Kidney tubule cell (primary cell): Measurements from ENCODE around the gene IFFO2.

Experiments
- DNase-seq: peaks from one replicate; pipeline ENCODE4 v3.0.0-alpha.2; 2018; ENCODE audit warnings: low spot score

Gene IFFO2

GRCh38 chr1:18919197-18919905 is 37.1 kb downstream of the IFFO2 start:
- no peak for DNase-seq

- no peak for DNase-seq
These were observed 38.1 kb downstream of the IFFO2 start for GRCh38 chr1:18918417-18918816.

GRCh38 chr1:18917071-18917799 is 39.2 kb downstream of the IFFO2 start:
- no peak for DNase-seq

DNA sequence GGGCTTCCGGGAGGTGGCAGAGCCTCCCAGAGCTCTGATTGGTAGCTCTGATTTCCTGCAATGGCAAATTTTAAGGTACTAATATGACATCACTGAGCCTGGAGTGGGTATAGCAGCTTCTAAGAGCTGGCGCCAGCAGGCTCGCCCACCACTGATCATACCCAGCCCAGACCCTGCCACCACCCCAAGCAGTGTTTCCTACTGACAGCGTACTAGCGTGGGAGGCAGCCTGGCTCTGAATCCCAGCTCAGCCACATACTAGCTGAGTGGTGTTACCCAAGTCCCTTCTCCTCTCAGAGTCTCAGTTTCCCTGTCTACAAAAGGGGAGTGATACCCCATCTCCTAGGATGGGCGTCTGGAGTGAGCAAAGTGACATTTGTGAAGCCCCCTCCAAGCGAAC is 41.1 kb downstream of the IFFO2 start:
- DNase-seq: no peak

- DNase-seq: peak; percentile 92
These were observed 43.2 kb downstream of the IFFO2 start for GRCh38 chr1:18913065-18913835.

GRCh38 chr1:18912550-18912949 is 43.9 kb downstream of the IFFO2 start:
- no peak for DNase-seq

GRCh38 chr1:18908911-18909771 is 47.3 kb downstream of the IFFO2 start:
- DNase-seq: peak; percentile 36

DNA sequence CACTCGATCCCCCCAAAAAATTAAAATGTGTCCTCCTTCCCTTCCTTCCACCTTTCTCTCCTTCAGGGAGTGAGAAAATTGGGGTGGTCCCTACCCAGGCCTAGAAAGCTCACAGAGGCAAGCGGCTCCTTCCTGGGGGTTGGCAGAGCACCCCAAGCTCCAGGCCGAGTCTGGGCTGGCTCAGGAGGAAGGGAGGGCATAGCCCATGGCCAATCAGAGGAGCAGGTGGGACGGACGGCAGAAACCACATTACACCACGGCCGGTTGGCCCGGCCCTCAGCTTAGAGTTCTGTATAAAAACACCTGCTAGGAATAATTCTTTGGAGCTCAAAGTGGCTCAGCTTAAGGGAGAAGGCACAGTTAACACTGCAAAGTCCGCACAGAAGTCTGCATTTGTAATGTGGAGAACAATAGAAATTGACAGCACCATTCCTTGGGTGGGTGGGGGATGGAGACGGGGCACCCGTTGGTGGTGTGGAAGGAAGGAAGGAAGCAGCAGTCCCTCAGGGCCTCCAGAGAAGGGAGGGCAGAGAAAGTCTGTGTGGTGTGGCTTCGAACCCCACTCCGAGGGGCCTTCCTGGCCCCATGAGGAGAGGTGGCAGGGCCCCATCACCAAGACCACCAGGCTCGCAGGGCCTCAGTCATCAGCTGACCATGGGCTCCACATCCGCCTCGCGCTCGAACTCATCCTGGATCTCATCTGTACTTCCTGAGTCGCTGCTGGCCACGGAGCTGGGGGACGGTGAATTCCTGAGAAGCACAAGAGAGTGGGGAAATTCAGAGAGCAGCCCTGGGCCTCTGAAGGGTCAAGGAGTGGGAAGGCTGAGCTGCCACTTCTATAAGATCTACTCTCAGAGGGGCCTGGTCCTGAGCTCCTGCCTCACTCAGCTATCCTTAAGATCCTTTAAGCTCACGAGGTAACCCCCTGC is 48.3 kb downstream of the IFFO2 start:
- no peak for DNase-seq

DNA sequence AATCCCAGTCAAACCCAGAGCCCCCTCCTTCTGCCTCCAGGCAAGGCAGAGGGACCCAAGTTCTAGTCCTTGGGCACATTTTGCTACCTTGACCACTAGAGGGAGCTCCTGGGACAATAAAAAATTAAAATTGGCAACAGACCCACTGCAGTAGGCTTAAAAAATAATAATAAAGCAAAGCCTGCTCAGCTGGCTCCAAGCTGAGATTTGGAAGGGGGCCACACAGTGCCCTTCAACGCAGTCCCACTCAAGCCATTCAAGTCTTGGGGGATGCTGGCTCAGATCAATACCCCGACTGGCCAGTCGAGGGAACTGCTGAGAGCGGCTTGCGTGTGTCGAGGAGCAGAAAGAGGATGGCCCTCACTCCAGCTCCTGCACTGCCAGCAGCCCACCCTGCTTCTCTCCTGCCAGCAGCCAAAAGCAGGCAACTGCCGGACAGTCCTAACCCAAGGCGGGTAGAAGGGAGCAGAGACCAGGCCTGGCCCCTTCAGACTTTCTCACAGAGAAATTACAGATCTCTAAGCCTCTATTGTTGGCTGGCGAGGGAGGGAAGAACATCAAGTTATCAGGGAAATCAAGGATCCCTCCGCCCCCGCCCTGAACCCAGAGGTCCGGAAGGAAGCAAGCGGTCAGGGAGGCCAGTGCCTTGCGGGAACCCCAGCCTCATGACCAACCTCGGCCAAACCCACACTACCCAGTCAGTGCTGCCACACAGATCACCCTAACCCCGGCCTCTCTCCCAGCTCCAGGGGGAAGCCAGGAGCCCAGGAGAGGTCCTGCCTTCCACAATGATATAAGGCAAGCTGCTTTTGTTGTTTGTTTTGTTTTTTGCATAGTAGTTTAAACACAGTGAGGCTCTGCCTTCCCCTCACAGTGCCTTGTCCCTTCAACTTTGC is 49.2 kb downstream of the IFFO2 start:
- DNase-seq: peak; percentile 70

DNA sequence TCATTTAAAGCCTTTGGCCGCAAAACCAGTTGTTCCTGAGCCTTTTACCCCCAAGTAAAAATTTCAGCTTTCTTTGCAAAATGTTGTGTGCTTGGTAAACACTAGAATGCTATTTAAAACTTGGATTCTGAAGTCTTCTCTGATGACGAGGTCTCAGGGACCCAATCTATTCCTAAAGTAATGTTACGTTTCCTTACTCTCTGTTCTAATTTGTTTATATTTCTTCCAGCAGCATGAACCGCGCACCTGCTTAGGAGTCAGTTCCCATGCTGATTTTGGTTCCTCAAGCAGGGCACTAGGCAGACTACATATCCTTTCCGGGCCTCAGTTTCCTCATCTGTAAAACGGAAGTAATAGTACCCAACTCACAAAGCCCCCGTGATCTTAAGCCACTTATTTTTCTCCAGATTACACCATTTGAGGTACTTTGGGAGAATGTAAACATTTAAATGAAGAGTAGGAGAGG is 53.2 kb downstream of the IFFO2 start:
- no peak for DNase-seq

DNA sequence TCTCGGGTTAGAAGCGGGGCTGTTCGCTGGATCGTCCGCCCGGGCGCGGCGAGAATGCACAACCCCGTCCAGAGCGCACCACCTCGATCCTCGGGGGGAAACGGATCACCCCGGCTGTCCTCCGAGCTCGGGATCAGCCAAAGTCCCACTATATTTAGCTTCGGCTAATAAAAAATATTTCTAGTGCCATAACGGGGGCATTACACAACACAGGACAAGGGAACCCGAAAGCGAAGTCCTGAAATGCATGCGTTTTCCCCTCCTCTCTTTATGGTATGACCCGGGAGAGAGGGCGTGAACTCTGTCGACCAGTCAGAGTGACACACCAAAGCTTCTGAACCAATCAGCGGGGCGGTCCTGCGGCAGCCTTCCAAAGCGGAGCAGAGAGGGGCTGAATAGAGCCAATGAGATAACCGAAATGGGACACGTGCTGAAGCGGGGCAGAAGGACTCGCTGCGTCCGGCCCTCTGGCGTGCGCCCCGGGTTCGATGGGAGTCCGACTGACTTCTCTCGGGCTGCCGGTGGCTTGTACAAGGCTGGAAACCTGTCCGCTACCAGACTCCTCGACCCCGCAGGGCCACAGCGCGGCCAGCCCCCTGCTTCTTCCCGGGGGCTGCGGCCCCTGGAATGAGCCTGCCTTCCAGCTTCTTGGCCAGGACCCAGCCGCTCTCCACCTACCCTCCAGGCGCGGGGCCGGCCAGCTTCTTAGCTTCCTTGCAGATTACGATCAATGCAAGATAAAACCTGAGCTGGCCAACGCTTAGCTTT is 53.8 kb downstream of the IFFO2 start, which contains the start of gene ALDH4A1:
Gene ALDH4A1 (minus strand): TSS at position 33 of the 768 bp plus-strand sequence. CDS start 32 bp downstream, at position 1.
- DNase-seq: peak; percentile 98

DNA sequence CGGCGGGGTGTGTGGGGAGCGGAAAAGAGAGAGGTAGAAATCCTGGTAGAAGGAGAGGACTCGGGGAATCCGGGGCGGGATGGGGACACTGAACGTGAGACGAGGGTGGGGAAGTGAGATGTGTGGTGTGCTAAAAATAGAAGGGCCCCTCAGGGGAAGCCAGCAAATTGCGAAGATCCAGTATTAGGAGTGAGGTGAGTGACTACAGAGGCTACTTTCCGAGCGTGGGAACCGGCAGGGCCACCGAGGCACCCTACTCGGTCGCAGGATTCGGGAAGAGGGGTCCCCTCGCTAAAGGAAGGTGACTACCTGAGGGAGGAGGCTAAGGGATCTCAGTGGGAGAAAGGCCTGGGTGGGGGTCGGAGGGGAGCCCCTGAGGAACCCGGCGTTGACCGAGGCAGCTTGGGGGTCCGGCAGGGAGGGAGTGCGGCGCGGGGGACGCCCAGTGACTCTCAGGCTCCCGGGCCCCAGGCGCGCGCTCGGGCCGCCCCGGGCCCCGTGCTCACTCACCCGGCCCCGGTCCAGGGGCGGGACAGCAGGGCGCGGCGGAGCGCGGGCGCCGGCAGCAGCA is 54.4 kb downstream of the IFFO2 start:
- peak; percentile 28 for DNase-seq

DNA sequence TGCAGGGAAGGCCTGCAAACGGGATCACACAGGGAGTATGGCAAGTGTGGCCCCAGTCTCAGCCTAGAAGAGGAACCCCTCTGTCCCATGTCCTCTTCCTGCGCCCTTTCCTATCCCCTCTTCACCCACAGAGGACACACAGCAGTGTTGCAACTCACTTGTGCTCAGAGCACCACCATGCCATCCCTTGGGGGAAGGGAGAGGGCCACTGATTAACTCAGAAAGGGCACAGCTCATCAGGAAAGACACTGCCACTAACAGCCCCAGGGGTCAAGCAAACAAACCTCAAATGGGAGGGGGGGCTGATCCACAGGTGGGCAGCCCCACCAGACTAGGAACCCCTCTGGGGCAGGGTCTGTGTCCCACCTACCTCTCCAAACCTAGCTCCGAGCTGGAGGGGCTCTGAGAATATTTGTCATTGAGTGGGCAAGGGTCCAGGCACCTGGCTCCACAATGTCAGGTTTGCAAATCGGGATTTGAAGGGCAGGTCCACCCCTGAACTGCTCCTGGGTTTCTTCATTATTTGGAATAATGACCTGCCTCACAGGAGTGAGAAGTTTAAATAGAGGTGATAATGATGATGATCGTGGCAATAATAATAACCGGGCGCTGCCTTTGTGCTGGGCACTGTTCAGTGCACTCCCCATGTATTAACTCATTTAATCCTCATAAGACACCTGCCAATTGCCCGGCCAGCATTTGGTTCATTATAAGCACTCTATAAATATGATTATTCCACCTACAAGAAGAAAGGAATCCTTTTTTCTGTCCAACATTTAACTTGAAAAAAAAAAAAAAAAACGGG is 55.1 kb downstream of the IFFO2 start:
- peak; percentile 47 for DNase-seq

GRCh38 chr1:18900303-18900841 is 56.1 kb downstream of the IFFO2 start:
- no peak for DNase-seq

- DNase-seq: no peak
These were observed 57.0 kb downstream of the IFFO2 start for GRCh38 chr1:18899363-18900049.

DNA sequence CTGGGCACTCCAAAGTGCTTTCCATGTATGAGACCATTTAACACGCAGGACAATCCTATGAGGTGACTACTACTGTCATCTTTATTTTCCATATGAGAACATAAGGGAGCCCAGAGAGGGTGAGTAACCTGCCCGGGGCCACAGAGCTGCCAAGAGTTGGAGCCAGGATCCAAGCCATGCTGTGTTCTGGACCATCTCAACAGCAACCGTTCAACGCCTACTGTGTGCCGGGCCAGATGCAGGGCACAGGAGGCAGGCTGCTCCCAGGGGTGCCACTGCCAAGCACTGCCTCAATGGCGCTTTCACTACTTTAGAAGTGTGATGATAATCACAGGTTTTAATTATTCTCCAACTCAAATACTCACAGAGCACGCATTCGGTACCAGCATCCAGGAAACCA is 57.9 kb downstream of the IFFO2 start:
- no peak for DNase-seq

- DNase-seq: no peak
These were observed 61.2 kb downstream of the IFFO2 start for GRCh38 chr1:18895317-18895716.
